ENCODE data around the gene CLTB. TPM values are rescaled to one million over a fixed set of nuclear protein-coding genes. Genes with fewer than 3 reads are reported as not detected.

The CLTB gene
- total RNA-seq, 4 donors from 2014 or later = 261 to 386 (median 302) TPM

DNA sequence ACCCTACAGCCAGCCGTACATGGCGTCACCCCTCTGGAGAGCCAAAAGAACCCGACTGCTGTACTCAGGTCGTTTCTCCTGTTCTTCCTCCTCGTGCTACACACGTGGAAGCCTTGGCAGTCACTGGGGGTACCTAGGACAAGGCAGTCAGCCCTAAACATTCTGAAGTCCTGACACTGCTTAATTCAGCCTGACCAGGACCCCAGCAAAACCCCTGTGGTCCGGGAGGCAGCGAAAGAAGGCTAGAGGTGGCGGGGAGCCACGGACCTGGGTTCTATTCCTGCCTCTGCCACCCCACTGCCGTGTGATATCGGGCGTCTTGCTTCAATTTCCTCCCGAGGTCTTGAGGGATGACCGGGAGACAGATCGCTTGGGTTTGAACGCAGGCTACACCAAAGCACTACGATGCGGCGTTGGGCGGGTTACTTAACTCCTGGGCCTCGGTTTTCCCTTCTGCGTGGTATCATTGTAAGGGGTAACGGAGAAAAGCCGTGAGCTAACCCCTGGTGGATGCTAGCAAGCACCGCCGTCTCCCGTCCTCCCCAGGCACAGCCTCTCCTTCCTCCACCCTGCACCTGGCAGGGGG lies 51.5 kb downstream of the CLTB start:
- peaks cover 25 to 41% of the 10 kb centered on the region in 2 donors for H3K4me1 ChIP-seq
- in situ Hi-C loops (cut with MboI; ENCODE audit: low sequenced_read_pairs in 4 of 4) (no loop called here), intact Hi-C loops (cut with DNase I; ENCODE audit: low total_unique reads) (loop anchor here (1.0 kb wide), 1 partner anchor 83 kb away; the partner anchor contains the start of gene FAF2)
- no peak for ATAC-seq
- peak overlapping the region; percentile 61 to 77 (median 71) for H3K4me3 ChIP-seq
- no peaks in the 10 kb centered on the region for H3K9me3 ChIP-seq
- peaks cover 0 to 9% of the 10 kb centered on the region in 2 donors for H3K36me3 ChIP-seq
- H3K27me3 ChIP-seq = no peaks in the 10 kb centered on the region
- H3K27ac ChIP-seq = peak overlapping the region; percentile 95 to 97 (median 96)
- DNase-seq = no peak
- no peak for TF ChIP-seq POLR2A (IDR thresholded peaks at IDR 0.05)
- TF ChIP-seq, protein P1, sequence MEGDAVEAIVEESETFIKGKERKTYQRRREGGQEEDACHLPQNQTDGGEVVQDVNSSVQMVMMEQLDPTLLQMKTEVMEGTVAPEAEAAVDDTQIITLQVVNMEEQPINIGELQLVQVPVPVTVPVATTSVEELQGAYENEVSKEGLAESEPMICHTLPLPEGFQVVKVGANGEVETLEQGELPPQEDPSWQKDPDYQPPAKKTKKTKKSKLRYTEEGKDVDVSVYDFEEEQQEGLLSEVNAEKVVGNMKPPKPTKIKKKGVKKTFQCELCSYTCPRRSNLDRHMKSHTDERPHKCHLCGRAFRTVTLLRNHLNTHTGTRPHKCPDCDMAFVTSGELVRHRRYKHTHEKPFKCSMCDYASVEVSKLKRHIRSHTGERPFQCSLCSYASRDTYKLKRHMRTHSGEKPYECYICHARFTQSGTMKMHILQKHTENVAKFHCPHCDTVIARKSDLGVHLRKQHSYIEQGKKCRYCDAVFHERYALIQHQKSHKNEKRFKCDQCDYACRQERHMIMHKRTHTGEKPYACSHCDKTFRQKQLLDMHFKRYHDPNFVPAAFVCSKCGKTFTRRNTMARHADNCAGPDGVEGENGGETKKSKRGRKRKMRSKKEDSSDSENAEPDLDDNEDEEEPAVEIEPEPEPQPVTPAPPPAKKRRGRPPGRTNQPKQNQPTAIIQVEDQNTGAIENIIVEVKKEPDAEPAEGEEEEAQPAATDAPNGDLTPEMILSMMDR (IDR thresholded peaks at IDR 0.05 in 4 of 5, conservative IDR thresholded peaks at IDR 0.05 in 1 of 5) = no peak

- ATAC-seq = peak in 1 of 2 donors; percentile 5
- DNase-seq = no peak
- TF ChIP-seq, protein P1 (IDR thresholded peaks at IDR 0.05 in 4 of 5, conservative IDR thresholded peaks at IDR 0.05 in 1 of 5) = no peak
- TF ChIP-seq POLR2A (IDR thresholded peaks at IDR 0.05) = no peak
- no peaks in the 10 kb centered on the region for H3K9me3 ChIP-seq
- in situ Hi-C loops (cut with MboI; ENCODE audit: low sequenced_read_pairs in 4 of 4) = no loop called here
- H3K4me3 ChIP-seq = peak overlapping the region; percentile 83 to 99 (median 96)
- H3K27ac ChIP-seq = peak overlapping the region; percentile 92 to 97 (median 94)
- intact Hi-C loops (cut with DNase I; ENCODE audit: low total_unique reads) = no loop called here
- H3K4me1 ChIP-seq = peaks cover 14 to 28% of the 10 kb centered on the region in 2 donors
- H3K27me3 ChIP-seq = no peaks in the 10 kb centered on the region
- H3K36me3 ChIP-seq = peaks cover 0 to 15% of the 10 kb centered on the region in 2 donors
Observed at GRCh38 chr5:176362233-176362490, 54.2 kb downstream of the CLTB start.

GRCh38 chr5:176361437-176362232 lies 54.7 kb downstream of the CLTB start, which contains the start of gene KIAA1191:
KIAA1191 (minus strand) TSS chr5:176361764; CDS start chr5:176359508, 2,256 bp downstream.
- in situ Hi-C loops (cut with MboI; ENCODE audit: low sequenced_read_pairs in 4 of 4) = no loop called here
- H3K4me3 ChIP-seq = peak within 1 kb of the TSS; percentile 83 to 99 (median 96)
- TF ChIP-seq, protein P1 (IDR thresholded peaks at IDR 0.05 in 4 of 5, conservative IDR thresholded peaks at IDR 0.05 in 1 of 5) = peak in 2 of 5 experiments; percentile 34 to 51
- TF ChIP-seq POLR2A (IDR thresholded peaks at IDR 0.05) = peak; percentile 97 to 98
- DNase-seq (peak; percentile 94 to 96), ATAC-seq (peak; percentile 85 to 87)
- no peaks in the 10 kb centered on the region for H3K27me3 ChIP-seq
- peaks cover 14 to 28% of the 10 kb centered on the region in 2 donors for H3K4me1 ChIP-seq
- H3K36me3 ChIP-seq = peaks cover 0 to 19% of the 10 kb centered on the region in 2 donors
- peak within 1 kb of the TSS; percentile 92 to 97 (median 94) for H3K27ac ChIP-seq
- intact Hi-C loops (cut with DNase I; ENCODE audit: low total_unique reads) = loop anchor here (1.0 to 2.0 kb wide), 4 partner anchors 27 to 175 kb away; partner anchors contain the start of genes CLTB, FAF2, HIGD2A and NOP16
- no peaks in the 10 kb centered on the region for H3K9me3 ChIP-seq

GRCh38 chr5:176360894-176361436 lies 55.4 kb downstream of the CLTB start:
- intact Hi-C loops (cut with DNase I; ENCODE audit: low total_unique reads) (loop anchor here (1.0 to 2.0 kb wide), 4 partner anchors 27 to 176 kb away; partner anchors contain the start of genes CLTB, FAF2, HIGD2A and NOP16), in situ Hi-C loops (cut with MboI; ENCODE audit: low sequenced_read_pairs in 4 of 4) (no loop called here)
- TF ChIP-seq, protein P1 (IDR thresholded peaks at IDR 0.05 in 4 of 5, conservative IDR thresholded peaks at IDR 0.05 in 1 of 5) = no peak
- no peak for TF ChIP-seq POLR2A (IDR thresholded peaks at IDR 0.05)
- ATAC-seq = peak; percentile 18 to 20
- peaks cover 11 to 24% of the 10 kb centered on the region in 2 donors for H3K4me1 ChIP-seq
- DNase-seq = no peak
- no peaks in the 10 kb centered on the region for H3K27me3 ChIP-seq
- H3K27ac ChIP-seq = peak overlapping the region; percentile 92 to 97 (median 94)
- peaks cover 0 to 22% of the 10 kb centered on the region in 2 donors for H3K36me3 ChIP-seq
- peak overlapping the region; percentile 83 to 99 (median 96) for H3K4me3 ChIP-seq
- no peaks in the 10 kb centered on the region for H3K9me3 ChIP-seq

Data from gastrocnemius medialis (tissue), 4 donors.